Gastroesophageal sphincter (tissue), 4 donors: ENCODE results near the gene HLA-E. TPM values are rescaled to one million over a fixed set of nuclear protein-coding genes. Genes with fewer than 3 reads are reported as not detected.
"Not testable (repeated sequence)": the region's sequence is repeated elsewhere in the genome, so short reads cannot be mapped to it uniquely, and the experiment has no call there.

ENCODE experiments used
- ATAC-seq: fragments of 150-250 bp; one replicate; pipeline ENCODE4 v1.9.1; 2016; ENCODE audit warnings: mild to moderate bottlenecking, moderate library complexity
- H3K27ac ChIP-seq, 4 donors: fragments of 200-600 bp; sonication (generic) in 3 of 4; 1 replicate in 3 of 4; 2 replicates in 1 of 4; pipeline ENCODE4 v1.5.1; 2016 to 2019
- H3K27me3 ChIP-seq: fragments of 200-600 bp; sonication (generic); one replicate; pipeline ENCODE4 v1.5.1; 2019
- H3K36me3 ChIP-seq, 2 donors: fragments of 200-600 bp; sonication (generic); one replicate each; pipeline ENCODE4 v1.5.1; 2019; ENCODE audit warnings: control low read depth in 1 of 2
- H3K4me1 ChIP-seq, 3 donors: fragments of 200-600 bp; sonication (generic); 1 replicate in 2 of 3; 2 replicates in 1 of 3; pipeline ENCODE4 v1.5.1; 2016 to 2019; ENCODE audit warnings: control low read depth in 2 of 3
- H3K4me3 ChIP-seq, 2 donors: fragments of 200-600 bp; sonication (generic); one replicate each; pipeline ENCODE4 v1.5.1; 2019; ENCODE audit warnings: mild to moderate bottlenecking in 1 of 2, moderate library complexity in 1 of 2
- H3K9me3 ChIP-seq, 3 donors: fragments of 200-600 bp; sonication (generic); one replicate each; pipeline ENCODE4 v1.5.1; 2017 to 2019; ENCODE audit warnings: control low read depth in 2 of 3
- CTCF ChIP-seq, 4 experiments: fragments of 200-600 bp in 2 of 4; fragments of 450-650 bp in 2 of 4; sonication (generic) in 1 of 4; IDR thresholded peaks; one replicate each; pipeline ENCODE4 v1.5.1; 2017 to 2019; ENCODE audit warnings: antibody characterized with exemption in 4 of 4, mild to moderate bottlenecking in 2 of 4, moderate library complexity in 2 of 4
- EP300 ChIP-seq: sonication (generic); formaldehyde crosslinking; IDR thresholded peaks from one replicate; pipeline ENCODE4 v1.6.1; 2017; ENCODE audit warnings: antibody characterized with exemption, mild to moderate bottlenecking
- POLR2A ChIP-seq, 2 donors: fragments of 450-650 bp; IDR thresholded peaks; one replicate each; pipeline ENCODE4 v1.6.1; 2017; ENCODE audit warnings: antibody characterized with exemption in 2 of 2, mild to moderate bottlenecking in 2 of 2, moderate library complexity in 1 of 2
- POLR2AphosphoS5 ChIP-seq: sonication (generic); formaldehyde crosslinking; IDR thresholded peaks from one replicate; pipeline ENCODE4 v1.6.1; 2017; ENCODE audit warnings: antibody characterized with exemption
- WGBS, 2 donors: methylation state at CpG; one replicate each; pipeline ENCODE4 v1.1.5; 2018; ENCODE audit warnings: low coverage in 1 of 2; 5-methylcytosine and 5-hydroxymethylcytosine counted together
- total RNA-seq, 4 donors: library from RNA; depleted of rRNA; stranded (reverse); fragments of >200 nt; gene quantifications; one replicate each; pipeline ENCODE4 v1.1.0, GENCODE V29; 2016

Gene HLA-E
- total RNA-seq, 4 donors from 2014 or later: 259 to 607 (median 482) TPM

- H3K36me3 ChIP-seq: no peaks in the 10 kb centered on the region
- peaks cover 98% of the 10 kb centered on the region for H3K27me3 ChIP-seq
- ATAC-seq: no peak
- TF ChIP-seq CTCF (IDR thresholded peaks at IDR 0.05): no peak
- no peak for TF ChIP-seq EP300
- no peak for TF ChIP-seq POLR2A (IDR thresholded peaks at IDR 0.05)
- no peak for TF ChIP-seq POLR2AphosphoS5
- H3K4me3 ChIP-seq: no peak overlapping the region
- 20 to 55% methylated on average over 1 to 8 of the region's 9 CpGs for WGBS, 2 donors
- H3K4me1 ChIP-seq: peaks cover 0 to 34% (median 12%) of the 10 kb centered on the region in 3 donors
- H3K9me3 ChIP-seq: peaks cover 0 to 14% (median 0%) of the 10 kb centered on the region in 3 donors
- no peak overlapping the region for H3K27ac ChIP-seq
Observed at GRCh38 chr6:30463242-30463641, 26.1 kb upstream of the HLA-E start.

- peaks cover 96% of the 10 kb centered on the region for H3K27me3 ChIP-seq
- TF ChIP-seq CTCF (IDR thresholded peaks at IDR 0.05): no peak
- no peak for TF ChIP-seq EP300
- no peak overlapping the region for H3K27ac ChIP-seq
- 7% methylated on average over 6 of the region's 64 CpGs; no CpG with 5 or more reads in 1 of the 2 donors for WGBS, 2 donors
- H3K36me3 ChIP-seq: no peaks in the 10 kb centered on the region
- H3K9me3 ChIP-seq: peaks cover 0 to 10% (median 0%) of the 10 kb centered on the region in 3 donors
- H3K4me1 ChIP-seq: peaks cover 0 to 34% (median 12%) of the 10 kb centered on the region in 3 donors
- H3K4me3 ChIP-seq: peak overlapping the region in 1 of 2 donors; percentile 12
- ATAC-seq: peak; percentile 29
Observed at GRCh38 chr6:30463651-30464618, 25.4 kb upstream of the HLA-E start.

- H3K36me3 ChIP-seq: no peaks in the 10 kb centered on the region
- 6 to 100% methylated on average over 1 to 9 of the region's 13 CpGs for WGBS, 2 donors
- no peaks in the 10 kb centered on the region for H3K9me3 ChIP-seq
- H3K4me1 ChIP-seq: peaks cover 0 to 34% (median 12%) of the 10 kb centered on the region in 3 donors
- no peak for TF ChIP-seq EP300
- TF ChIP-seq POLR2AphosphoS5: no peak
- no peak for TF ChIP-seq POLR2A (IDR thresholded peaks at IDR 0.05)
- TF ChIP-seq CTCF (IDR thresholded peaks at IDR 0.05): no peak
- peak overlapping the region in 2 of 4 donors; percentile 58 to 75 for H3K27ac ChIP-seq
- ATAC-seq: peak; percentile 8
- peak overlapping the region in 1 of 2 donors; percentile 54 for H3K4me3 ChIP-seq
- H3K27me3 ChIP-seq: peaks cover 95% of the 10 kb centered on the region
Observed at GRCh38 chr6:30465595-30466306, 23.6 kb upstream of the HLA-E start.

- no peaks in the 10 kb centered on the region for H3K9me3 ChIP-seq
- H3K27ac ChIP-seq: no peak overlapping the region
- H3K4me3 ChIP-seq: no peak overlapping the region
- ATAC-seq: no peak
- 100% methylated on average over 1 of the region's 1 CpG for WGBS, 2 donors
- H3K4me1 ChIP-seq: peaks cover 0 to 14% (median 3%) of the 10 kb centered on the region in 3 donors
- TF ChIP-seq POLR2A (IDR thresholded peaks at IDR 0.05) (no peak), CTCF (IDR thresholded peaks at IDR 0.05) (no peak), EP300 (no peak), POLR2AphosphoS5 (no peak)
- peaks cover 83% of the 10 kb centered on the region for H3K27me3 ChIP-seq
- H3K36me3 ChIP-seq: no peaks in the 10 kb centered on the region
Observed at GRCh38 chr6:30470968-30471367, 18.3 kb upstream of the HLA-E start.

DNA sequence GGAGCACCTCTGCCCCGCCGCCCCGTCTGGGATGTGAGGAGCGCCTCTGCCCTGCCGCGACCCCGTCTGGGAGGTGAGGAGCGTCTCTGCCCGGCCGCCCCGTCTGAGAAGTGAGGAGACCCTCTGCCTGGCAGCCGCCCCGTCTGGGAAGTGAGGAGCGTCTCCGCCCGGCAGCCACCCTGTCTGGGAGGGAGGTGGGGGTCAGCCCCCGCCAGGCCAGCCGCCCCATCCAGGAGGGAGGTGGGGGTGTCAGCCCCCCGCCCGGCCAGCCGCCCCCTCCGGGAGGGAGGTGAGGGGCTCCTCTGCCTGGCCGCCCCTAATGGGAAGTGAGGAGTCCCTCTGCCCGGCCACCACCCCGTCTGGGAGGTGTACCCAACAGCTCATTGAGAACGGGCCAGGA, 14.2 kb upstream of the HLA-E start:
- ATAC-seq, H3K27ac ChIP-seq, H3K9me3 ChIP-seq, H3K4me3 ChIP-seq, H3K4me1 ChIP-seq, H3K36me3 ChIP-seq: not testable (repeated sequence)
- peaks cover 87% of the 10 kb centered on the region for H3K27me3 ChIP-seq
- WGBS, 2 donors: no CpG with 5 or more reads among the region's 26 CpGs
